ENCODE results near the gene ARHGEF4.
"Not testable (repeated sequence)": the region's sequence is repeated elsewhere in the genome, so short reads cannot be mapped to it uniquely, and the experiment has no call there.

Gene ARHGEF4

DNA sequence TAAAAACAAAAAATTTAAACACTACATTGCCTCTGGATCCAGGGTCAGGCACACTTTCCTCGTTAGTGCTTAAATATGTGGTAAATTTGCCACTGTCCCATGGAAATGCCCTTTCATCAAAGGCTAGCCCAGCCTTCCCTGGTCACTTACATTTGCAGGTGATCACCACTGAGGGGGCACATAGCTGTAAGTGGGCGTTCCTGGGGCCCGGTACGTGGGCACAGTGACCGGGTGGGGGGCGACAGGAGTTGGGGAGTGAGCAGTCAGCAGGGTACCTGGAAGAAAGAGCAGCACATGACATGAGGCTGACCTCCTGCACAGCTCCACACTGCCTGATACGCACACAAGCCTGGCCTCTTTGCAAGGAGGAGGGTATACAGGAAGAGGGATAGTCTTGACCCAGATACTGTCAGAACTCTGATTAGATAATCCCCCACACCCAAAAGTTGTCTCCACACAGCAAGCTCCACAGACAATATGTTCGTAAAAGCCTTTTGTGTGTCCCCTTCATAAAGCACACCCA is 216.1 kb downstream of the ARHGEF4 start:
- no peak for DNase-seq (ENCODE audit: low read depth in 2 of 2)

DNA sequence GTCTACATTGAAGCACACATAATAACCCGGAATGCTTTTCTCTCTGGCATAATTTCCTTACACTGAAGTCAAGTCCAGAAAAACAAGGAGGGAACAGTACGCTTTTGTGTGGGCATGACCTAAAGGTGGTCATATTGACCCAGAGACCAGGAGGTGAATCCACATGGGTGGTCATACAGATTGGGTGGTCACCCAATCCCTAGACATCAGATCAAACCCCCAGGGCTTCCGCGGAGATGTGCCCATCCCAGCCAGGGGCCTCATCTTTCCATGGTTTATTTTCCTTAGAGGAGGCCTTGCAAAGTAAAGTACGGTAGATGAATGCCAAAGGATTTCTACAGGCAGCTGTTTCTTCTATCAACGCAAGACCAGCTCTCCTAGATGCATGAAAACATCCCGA is 217.8 kb downstream of the ARHGEF4 start:
- no peak for DNase-seq (ENCODE audit: low read depth in 2 of 2)

DNA sequence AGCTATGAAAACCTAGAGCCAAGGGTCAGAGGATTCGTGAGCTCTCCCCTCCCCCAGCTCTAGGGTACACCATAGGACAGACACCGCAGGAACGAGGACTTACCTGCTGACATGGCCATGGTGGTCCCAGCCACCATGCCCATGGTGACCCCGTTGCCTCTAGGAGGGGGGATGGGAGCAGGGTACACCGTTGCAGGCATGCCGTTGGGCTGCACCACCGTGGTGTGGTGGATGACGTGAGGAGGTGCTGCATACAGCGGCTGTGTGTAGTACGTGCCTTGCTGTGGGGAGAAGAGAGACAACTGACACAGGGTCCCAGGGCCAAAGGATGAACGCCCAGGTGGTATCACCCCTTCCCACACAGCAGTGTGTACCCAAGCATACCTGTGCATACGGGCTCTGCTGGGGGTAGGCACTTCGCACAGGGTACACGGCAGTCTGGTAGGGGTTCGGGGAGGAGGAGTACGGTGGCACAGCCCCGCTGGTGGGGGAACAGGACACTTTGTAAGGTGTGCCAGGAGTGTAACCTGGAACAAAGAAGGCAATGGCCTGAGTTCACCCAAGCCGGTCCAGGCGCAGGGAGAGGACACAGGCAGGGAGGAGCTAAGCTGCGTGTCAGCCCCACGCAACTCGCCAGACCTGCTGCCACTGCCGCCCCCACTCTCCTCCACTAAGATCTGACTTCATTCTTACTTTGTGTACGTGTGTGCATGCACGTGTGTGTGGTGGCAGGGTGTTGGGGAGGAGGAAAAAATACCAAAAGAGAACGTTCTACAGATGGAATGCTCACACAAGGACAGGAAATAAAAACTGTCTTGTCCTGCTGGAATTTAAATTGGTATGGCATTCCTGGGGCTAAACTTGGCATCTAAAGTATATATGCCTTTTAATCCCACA is 218.7 kb downstream of the ARHGEF4 start:
- no peak for DNase-seq (ENCODE audit: low read depth in 2 of 2)

DNA sequence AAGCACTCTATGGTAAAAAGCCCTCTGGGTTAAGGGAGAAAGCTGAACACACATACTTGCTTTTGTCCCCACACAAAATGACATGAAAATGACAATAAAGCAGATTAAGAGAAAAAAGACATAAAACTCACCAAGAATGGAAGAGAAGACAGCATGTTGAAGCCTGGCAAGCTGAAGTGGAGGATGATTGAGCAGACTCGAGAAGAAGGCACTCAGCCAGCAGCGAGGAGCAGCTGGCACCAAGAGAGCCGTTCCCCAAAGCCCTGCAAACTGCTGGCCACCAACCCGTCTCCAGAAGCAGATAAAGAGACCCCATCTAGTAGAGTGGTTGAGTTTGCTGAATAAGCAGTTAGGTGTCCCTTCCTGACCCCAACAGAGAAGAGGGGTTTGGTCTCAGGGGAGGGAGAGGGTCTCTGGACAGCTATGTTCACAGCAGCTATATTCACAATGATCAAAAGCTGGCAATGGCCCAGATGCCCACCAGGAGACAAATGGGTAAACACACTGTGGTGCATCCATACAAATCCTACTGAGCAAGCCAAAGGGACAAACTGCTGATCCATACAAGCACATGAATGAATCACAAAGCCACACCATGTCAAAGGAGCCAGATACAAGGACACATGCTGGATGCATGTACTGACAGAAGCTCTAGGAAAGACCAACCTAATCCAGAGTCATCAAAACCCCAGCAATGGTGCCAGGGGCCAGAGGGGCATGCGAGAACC is 219.7 kb downstream of the ARHGEF4 start:
- no peak for DNase-seq (ENCODE audit: low read depth in 2 of 2)

DNA sequence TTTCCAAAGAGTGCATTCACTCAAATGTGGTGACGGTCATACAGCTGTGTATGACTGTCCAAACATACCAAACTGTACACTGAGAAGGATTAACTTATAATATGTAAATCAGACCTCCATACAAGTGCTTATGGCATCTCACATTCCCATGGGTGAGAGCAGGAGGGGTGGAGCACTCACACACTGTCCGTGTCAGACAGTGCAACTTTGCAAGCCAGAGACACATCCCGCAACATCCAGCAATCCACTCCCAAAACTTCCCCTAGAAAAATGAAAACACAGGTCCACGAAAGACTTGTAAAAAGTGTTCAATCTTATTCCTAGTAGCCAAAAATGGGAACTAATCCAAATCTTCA is 220.2 kb downstream of the ARHGEF4 start:
- no peak for DNase-seq (ENCODE audit: low read depth in 2 of 2)

DNA sequence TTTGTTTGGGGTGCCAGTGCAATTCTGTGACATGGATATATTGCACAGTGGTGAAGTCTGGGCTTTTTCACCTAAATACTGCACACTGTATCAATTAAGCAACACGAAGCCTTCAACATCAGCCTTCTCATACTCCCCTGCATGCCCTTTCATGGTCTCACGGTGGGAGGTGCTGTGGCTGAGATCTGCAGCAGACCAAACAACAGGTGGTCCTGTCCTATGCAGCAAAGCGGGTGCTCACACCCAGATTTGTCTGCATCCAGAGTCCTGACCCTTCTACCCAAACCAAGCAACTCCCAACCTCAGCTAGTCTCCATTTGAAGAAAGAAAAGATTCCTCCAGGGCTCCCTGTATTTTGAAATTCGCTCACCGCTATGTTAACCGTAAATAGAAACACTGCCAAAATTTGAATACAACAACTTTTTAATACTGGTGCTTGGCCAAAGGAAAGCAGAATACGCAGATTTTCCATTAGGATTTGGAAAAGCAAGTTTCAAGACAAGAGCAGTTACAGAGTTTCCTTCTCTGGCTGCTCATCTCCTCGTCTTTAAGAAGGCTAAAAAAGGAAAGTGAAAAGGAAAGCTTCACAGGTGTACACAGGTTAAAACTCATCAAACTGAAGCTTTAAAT is 221.6 kb downstream of the ARHGEF4 start:
- DNase-seq (ENCODE audit: low read depth in 2 of 2), result no peak

DNA sequence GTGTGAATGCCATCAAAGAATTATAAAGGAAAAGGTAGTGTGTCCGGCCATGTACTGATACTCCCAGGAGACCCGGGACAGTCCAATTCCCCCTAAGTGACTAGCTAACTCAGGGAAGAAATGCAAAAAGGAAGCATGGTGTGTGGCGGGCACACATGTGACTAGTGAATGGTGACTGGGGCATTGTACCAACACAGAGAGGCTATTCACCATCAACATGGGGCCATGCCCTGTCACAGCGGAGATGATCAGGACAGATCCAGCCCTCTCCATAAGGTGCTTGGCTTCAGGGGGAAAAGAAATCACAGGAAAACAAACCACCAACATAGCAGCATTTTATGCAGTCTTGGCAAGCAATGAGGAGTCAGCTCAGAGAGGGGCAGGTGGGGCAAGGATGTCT is 222.2 kb downstream of the ARHGEF4 start:
- DNase-seq (ENCODE audit: low read depth in 2 of 2), result no peak

DNA sequence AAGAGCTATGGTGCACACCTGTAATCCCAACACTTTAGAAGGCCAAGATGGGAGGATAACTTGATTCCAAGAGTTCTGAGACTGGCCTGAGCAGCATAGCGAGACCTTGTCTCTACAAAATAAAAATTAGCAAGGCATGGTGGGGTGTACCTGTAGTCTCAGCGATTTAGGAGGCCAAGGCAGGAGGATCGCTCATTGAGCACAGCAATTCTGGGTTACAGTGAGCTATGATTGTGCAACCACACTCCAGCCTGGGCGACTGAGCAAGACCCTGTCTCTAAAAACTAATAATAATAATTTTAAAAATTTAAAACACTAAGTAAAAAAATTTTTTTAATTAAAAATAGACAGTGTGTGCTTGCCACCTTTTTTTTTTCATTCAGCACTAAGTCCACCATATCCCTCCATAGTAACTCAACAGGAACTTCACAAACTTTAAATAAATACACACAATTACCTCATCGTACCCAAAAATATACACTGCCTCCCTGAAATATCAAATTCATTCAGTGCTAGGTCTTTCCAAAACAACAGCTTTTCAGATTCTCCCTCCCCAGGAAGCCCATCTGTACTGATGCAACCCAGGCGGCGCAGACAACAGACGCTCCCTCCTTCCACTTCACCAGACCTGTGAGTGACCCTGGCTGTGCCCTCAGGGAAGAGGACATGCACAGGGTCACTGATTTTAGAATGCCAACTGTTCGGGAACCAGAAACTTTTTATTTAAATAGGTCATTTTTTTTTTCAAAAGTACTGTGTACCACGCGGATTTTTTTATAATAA is 227.0 kb downstream of the ARHGEF4 start:
- DNase-seq (ENCODE audit: low read depth in 2 of 2), result no peak

DNA sequence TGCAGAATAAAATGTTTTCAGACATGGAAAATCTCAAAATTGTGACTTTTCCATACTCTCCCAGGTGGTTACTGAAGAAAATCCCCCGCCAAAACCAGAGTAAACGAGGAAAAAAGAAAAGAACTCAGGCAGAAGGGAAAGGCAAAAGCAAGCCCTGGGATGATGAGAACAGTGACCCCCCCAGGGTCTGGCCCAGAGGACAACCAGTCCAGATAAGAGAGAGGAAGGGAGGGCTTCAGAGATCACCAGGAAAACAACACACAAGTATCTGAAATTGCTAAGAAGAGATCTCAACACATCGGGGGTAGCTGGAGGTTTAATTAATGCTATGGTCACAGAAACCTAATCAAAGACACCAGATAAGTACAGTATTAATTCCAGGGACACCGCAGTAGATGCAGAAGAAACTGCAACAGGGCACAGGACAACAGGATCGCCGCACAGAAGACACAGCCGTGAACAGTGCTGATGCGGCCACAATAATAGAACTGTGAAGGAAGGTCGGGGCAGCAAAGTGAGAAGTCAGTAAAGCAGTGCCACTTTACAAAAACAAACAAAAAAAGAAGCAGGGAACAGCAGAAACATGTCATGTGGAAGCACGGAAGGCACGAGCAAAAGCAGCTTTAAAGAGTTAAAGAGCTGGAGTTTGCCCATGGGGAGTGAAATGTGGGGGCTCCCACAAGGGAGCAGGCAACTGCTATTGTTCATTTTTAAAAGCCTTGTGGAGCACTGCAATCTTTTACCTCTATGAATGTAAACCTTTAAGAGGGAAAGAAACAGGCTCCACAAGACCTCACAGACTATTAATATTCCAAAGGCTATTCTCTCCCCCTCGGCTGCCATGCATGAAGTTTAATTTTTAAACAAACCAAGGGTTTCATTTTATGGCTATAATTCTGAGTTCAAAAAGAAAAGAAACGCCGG is 228.1 kb downstream of the ARHGEF4 start:
- no peak for DNase-seq (ENCODE audit: low read depth in 2 of 2)

DNA sequence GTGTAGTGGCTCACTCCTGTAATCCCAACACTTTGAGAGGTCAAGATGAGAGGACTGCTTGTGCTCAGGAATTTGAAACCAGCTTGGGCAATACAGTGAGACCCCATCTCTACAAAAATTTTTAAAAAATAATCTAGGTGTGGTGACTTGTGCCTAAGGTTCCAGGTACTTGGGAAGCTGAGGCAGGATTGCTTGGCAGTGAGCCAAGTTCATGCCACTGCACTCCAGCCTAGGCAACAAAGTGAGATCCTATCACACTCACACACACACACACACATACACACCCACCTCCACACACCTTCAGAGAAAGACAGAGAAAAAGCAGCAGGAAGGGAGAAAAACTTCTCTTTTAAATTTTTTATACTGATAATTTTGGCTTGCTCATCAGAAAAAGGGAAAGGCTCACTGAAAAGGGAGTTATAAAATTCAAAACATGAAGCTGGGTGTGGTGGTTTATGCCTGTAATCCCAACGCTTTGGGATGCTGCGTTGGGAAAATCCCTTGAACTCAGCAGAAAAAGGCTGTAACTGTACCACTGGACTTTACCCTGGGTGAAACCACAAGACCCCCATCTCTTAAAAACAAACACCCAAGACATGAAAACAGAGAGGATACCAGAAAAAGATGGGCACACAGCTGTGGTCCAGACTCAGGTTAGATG is 230.9 kb downstream of the ARHGEF4 start:
- no peak for DNase-seq (ENCODE audit: low read depth in 2 of 2)

DNA sequence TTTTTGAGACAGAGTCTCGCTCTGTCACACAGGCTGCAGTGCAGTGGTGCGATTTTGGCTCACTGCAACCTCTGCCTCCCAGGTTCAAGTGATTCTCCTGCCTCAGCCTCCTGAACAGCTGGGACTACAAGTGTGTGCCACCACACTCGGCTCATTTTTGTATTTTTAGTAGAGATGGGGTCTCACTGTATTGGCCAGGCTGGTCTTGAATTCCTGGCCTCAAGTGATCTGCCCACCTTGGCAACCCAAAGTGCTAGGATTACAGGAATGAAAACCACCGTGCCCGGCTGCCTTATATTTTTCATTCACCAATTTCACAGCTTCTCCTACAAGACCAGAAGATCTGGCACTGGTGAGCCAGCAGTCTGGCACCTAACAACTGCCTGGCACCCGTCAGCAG is 231.5 kb downstream of the ARHGEF4 start:
- DNase-seq (ENCODE audit: low read depth in 2 of 2), result not testable (repeated sequence)

DNA sequence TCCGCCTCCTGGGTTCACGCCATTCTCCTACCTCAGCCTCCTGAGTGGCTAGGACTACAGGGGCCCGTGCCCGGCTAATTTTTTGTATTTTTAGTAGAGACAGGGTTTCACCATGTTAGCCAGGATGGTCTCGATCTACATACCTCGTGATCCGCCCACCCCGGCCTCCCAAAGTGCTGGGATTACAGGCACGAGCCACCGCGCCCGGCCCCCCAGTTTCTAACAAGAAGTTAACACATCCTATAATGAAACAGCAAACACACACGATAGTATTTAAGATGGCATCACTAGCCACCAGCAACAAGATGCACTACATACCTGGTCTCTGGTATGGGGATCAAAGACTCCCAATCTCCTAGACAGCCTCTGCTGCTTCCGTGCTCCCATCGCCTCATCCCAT is 238.9 kb downstream of the ARHGEF4 start:
- DNase-seq (ENCODE audit: low read depth in 2 of 2), result not testable (repeated sequence)

DNA sequence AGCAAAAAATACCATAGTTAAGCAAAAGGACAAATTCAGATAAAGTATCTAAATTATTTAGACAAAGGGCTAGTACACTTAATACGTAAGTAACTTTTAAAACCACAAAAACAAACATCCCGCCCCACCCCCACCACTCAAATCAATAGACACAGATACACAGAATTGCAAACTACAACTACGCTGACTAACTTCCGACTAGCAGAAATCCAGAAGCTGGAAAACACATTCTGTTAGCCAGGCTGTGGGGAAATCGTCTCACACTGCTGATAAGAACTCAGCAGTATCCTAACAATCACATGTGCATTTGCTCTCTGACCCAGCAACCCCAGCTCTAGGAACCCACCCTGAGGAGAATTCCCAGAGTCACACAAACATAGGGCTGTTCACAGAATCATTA is 240.0 kb downstream of the ARHGEF4 start:
- no peak for DNase-seq (ENCODE audit: low read depth in 2 of 2)

DNA sequence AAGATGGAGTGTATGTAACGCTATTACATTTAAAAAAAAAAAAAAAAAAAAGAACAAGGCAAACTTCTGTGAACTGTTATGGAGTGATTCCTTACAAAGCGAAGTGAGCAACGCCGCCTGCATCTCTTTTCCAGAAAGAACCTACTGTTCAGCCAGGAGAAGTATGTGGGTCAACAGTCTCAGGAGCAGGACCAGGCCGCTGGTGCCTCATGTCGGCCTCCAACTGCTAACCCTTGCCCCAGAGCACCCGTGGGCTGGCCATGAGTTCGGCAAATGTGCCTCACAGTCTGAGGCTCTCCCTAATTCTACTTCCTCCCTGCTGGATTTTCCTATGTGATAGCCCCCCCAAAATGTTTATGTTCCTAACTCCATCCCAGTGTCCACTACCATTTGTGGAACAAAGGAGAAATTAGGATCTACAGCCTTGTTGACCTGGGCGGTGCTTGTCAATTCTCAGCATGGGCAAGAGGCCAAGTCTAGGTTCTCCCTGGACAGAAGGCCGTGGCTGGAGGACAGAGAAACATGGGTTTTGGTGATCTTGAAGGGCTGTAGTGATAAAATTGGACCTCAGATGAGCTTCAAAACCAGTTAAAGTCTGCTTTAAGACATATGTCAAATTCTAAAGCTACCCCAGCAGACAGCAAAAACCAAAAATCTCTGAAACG is 240.6 kb downstream of the ARHGEF4 start:
- no peak for DNase-seq (ENCODE audit: low read depth in 2 of 2)

DNA sequence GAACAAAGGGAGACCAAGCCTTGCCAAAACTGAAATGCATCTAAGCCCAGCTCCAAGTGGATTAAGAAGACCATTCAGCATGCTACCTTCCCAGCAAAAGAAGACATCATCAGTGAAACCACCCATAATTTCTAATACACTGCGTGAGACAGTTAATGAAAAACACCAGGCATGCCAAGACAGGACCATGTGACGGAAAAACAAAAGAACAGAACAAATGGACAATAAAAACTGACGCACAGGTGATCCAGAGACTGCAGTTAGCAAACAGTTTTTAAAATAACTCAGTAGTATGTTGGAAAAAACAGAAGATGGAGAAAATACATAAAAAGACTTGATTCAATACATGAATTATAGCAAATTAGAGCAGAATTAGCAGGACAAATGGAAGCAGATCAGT is 241.3 kb downstream of the ARHGEF4 start:
- DNase-seq (ENCODE audit: low read depth in 2 of 2), result no peak

DNA sequence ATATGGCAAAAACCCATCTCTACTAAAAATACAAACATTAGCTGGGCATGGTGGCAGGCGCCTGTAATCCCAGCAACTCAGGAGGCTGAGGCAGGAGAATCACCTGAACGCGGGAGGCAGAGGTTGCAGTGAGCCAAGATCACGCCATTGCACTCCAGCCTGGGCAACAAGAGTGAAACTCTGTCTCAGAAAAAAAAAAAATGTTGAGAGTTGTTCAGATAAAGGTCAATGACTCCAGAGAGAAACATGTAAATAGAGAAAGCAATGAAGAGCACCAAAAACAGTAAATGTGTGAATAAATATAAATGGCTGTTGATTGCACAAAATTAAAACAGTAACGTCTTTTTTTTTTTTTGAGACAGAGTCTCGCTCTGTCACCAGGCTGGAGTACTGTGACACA is 243.2 kb downstream of the ARHGEF4 start:
- not testable (repeated sequence) for DNase-seq (ENCODE audit: low read depth in 2 of 2)

DNA sequence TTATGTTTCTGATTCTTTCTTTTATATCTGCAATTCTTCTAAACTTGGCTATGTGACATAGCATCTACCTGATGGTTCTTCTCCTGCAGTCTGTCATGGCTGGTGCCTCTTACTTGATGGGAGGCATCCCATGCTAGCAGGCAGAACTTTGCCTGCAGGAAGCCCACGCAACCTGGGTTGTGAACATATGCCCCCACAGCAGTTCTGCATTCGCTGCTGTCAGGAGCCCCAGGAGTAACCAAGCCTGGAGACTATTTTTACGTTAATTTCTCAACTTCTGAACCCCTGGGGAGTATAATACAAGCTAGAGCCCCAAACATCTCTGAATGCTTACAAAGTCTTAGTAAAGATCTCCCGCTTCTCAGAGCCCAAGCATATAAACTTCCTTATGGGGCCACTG is 244.5 kb downstream of the ARHGEF4 start:
- no peak for DNase-seq (ENCODE audit: low read depth in 2 of 2)

DNA sequence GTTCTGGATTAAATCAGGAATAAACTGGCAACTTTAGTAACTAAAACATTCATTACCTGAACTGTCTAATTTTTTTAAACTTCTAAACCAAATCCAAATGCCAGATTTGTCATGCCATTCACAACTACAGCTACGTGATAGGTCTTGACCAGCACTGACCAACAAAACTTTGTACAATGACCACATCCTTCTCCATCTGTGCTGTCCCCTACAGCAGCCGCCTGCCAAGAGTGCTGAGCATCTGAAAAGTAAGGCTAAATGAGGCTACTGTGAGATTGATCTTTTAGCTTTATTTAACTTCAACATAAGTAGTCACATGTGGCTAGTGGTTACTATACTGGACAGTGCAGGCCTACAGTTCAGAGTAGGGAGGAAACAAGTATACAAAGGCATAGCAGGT is 248.9 kb downstream of the ARHGEF4 start:
- DNase-seq (ENCODE audit: low read depth in 2 of 2), result no peak

DNA sequence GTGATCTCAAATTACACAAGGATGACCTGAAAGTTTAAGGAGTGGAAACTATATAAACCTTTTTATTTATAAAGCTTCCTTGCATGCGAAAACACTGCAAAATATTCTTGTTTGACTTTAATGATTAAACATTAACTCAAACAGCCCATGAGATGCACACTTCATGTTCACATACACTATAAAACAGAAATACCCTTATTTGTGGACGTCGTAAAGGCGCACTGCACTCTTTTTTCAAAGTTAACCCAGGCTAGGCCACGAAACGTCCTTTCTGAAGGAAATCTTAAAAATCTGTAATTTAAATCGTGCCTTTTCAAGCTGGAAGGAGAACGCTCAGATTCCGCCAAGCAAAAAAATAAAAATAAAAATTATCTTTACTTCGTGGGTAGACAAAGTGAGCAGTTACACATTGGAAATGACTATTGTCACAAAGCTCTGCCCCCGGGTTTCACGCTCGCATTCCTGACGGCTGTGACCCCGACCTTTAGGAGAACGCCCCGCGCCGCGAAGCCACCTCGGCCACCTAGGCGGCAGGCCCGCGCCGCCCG is 255.8 kb downstream of the ARHGEF4 start:
- DNase-seq (ENCODE audit: low read depth in 2 of 2), result no peak

Data from stimulated activated CD4-positive, alpha-beta T cell treated with anti-CD3 and anti-CD28 coated beads, Interleukin-12 subunit alpha, Interleukin-12 subunit beta, amount 100 ng/mL, for 24 hours (primary cell).